IMR-90 (cell line): ENCODE results near the gene TMEM154. TPM values are rescaled to one million over a fixed set of nuclear protein-coding genes. Genes with fewer than 3 reads are reported as not detected.

Experiments used
- ATAC-seq: fragments of 200-7000 bp; cut with Tn5 transposase; 2 replicates; pipeline ENCODE4 v1.9.1; 2020; ENCODE audit warnings: low read depth, mild to moderate bottlenecking, moderate library complexity
- BruUV-seq: library from RNA; stranded (reverse); fragments of 400-500 nt; replicated peaks from 2 replicates; lab custom pipeline; 2021; lab: Mats Ljungman, UMichigan
- CTCF ChIA-PET: fragments of 300-600 bp; formaldehyde crosslinking; extraction: SDS; loops from one replicate; lab custom pipeline; 2021; ENCODE audit warnings: antibody characterized with exemption; lab: Yijun Ruan, JAX
- POLR2A ChIA-PET: fragments of 300-600 bp; sonication (Branson Sonifier 250); formaldehyde crosslinking; loops from one replicate; lab custom pipeline; 2022; ENCODE audit warnings: antibody characterized with exemption; ENCODE audit not compliant: unreplicated experiment; lab: Charles Lee
- DNase-seq: peaks from one replicate; pipeline ENCODE4 v3.0.0; 2013
- H2AFZ ChIP-seq: replicated peaks from 2 replicates; pipeline ENCODE3; 2013; ENCODE audit warnings: low read length, mild to moderate bottlenecking; ENCODE audit not compliant: poor library complexity
- H2AK5ac ChIP-seq: 2 replicates; pipeline ENCODE4 v1.6.1; 2013; ENCODE audit warnings: low read depth, low read length, inconsistent platforms
- H2AK9ac ChIP-seq: replicated peaks from 2 replicates; pipeline ENCODE3; 2013; ENCODE audit warnings: mild to moderate bottlenecking, low read depth, low read length, moderate library complexity; ENCODE audit not compliant: poor library complexity
- H2BK120ac ChIP-seq: 2 replicates; pipeline ENCODE4 v1.6.1; 2013; ENCODE audit warnings: low read depth, low read length, inconsistent platforms
- H2BK15ac ChIP-seq: 3 replicates; pipeline ENCODE4 v1.6.1; 2013; ENCODE audit warnings: low read depth, low read length, inconsistent platforms
- H2BK20ac ChIP-seq: 2 replicates; pipeline ENCODE4 v1.6.1; 2013; ENCODE audit warnings: low read depth, mild to moderate bottlenecking, inconsistent platforms, low read length, moderate library complexity
- H2BK5ac ChIP-seq: 2 replicates; pipeline ENCODE4 v1.6.1; 2013; ENCODE audit warnings: mild to moderate bottlenecking, low read depth, low read length, inconsistent platforms; ENCODE audit not compliant: poor library complexity, severe bottlenecking
- H3K14ac ChIP-seq: replicated peaks from 2 replicates; pipeline ENCODE4 v1.6.1; 2013; ENCODE audit warnings: low read depth, low read length, inconsistent platforms
- H3K18ac ChIP-seq: 2 replicates; pipeline ENCODE4 v1.6.1; 2013; ENCODE audit warnings: low read depth, low read length, control low read depth
- H3K23ac ChIP-seq: 2 replicates; pipeline ENCODE4 v1.6.1; 2013; ENCODE audit warnings: low read depth, low read length, inconsistent platforms
- H3K27ac ChIP-seq: 2 replicates; pipeline ENCODE4 v1.5.1; 2013; ENCODE audit warnings: mild to moderate bottlenecking, control low read depth, low read length; ENCODE audit not compliant: insufficient read depth
- H3K27me3 ChIP-seq: 2 replicates; pipeline ENCODE4 v1.6.1; 2013; ENCODE audit warnings: low read length; ENCODE audit not compliant: control insufficient read depth, insufficient read depth
- H3K36me3 ChIP-seq: 2 replicates; pipeline ENCODE4 v1.6.1; 2013; ENCODE audit warnings: low read length, mixed read lengths; ENCODE audit not compliant: control insufficient read depth, insufficient read depth
- H3K4ac ChIP-seq: 2 replicates; pipeline ENCODE4 v1.6.1; 2013; ENCODE audit warnings: low read depth, low read length, inconsistent platforms
- H3K4me1 ChIP-seq: 2 replicates; pipeline ENCODE4 v1.6.1; 2013; ENCODE audit warnings: low read length, mixed read lengths; ENCODE audit not compliant: control insufficient read depth, insufficient read depth
- H3K4me2 ChIP-seq: 2 replicates; pipeline ENCODE4 v1.6.1; 2013; ENCODE audit warnings: low read depth, mild to moderate bottlenecking, control low read depth, low read length, moderate library complexity
- H3K4me3 ChIP-seq: 2 replicates; pipeline ENCODE4 v1.5.1; 2013; ENCODE audit warnings: low read depth, mild to moderate bottlenecking, control low read depth, low read length, moderate library complexity; ENCODE audit not compliant: insufficient read depth
- H3K56ac ChIP-seq: 2 replicates; pipeline ENCODE4 v1.6.1; 2013; ENCODE audit warnings: low read length, inconsistent platforms; ENCODE audit not compliant: insufficient read depth; ENCODE audit errors: extremely low read depth
- H3K79me1 ChIP-seq, 2 experiments: 2 replicates each; pipeline ENCODE4 v1.6.1; 2013; ENCODE audit warnings: low read length in 2 of 2, inconsistent platforms in 1 of 2, low read depth in 1 of 2
- H3K9ac ChIP-seq: 2 replicates; pipeline ENCODE4 v1.6.1; 2013; ENCODE audit warnings: low read depth, low read length, control low read depth
- H3K9me1 ChIP-seq: 2 replicates; pipeline ENCODE4 v1.6.1; 2013; ENCODE audit warnings: low read length, inconsistent platforms; ENCODE audit not compliant: insufficient read depth
- H3K9me3 ChIP-seq: 2 replicates; pipeline ENCODE4 v1.6.1; 2013; ENCODE audit warnings: low read length; ENCODE audit not compliant: control insufficient read depth, insufficient read depth
- H4K20me1 ChIP-seq: 2 replicates; pipeline ENCODE4 v1.6.1; 2013; ENCODE audit warnings: low read length, inconsistent platforms; ENCODE audit not compliant: insufficient read depth
- H4K5ac ChIP-seq: 2 replicates; pipeline ENCODE4 v1.6.1; 2013; ENCODE audit warnings: mild to moderate bottlenecking, low read depth, low read length, control low read depth
- H4K8ac ChIP-seq, 2 experiments: 2 replicates each; pipeline ENCODE4 v1.6.1; 2013; ENCODE audit warnings: low read depth in 2 of 2, low read length in 2 of 2, control low read depth in 1 of 2, inconsistent platforms in 1 of 2
- H4K91ac ChIP-seq: 2 replicates; pipeline ENCODE4 v1.6.1; 2013; ENCODE audit warnings: low read depth, low read length, inconsistent platforms; ENCODE audit not compliant: insufficient read depth
- BHLHE40 ChIP-seq: fragments of 150-350 bp; IDR thresholded peaks from 2 replicates; pipeline ENCODE4 v1.6.1; 2016; ENCODE audit warnings: mild to moderate bottlenecking, low read depth, low read length
- CHD1 ChIP-seq: IDR thresholded peaks from 2 replicates; pipeline ENCODE4 v1.6.1; 2012; ENCODE audit warnings: low read depth, low read length, improper control_type of control experiment
- MAFK ChIP-seq: IDR thresholded peaks from 2 replicates; pipeline ENCODE4 v1.6.1; 2012; ENCODE audit warnings: low read depth, low read length, improper control_type of control experiment
- MAZ ChIP-seq: IDR thresholded peaks from 2 replicates; pipeline ENCODE4 v1.6.1; 2012; ENCODE audit warnings: low read depth, mild to moderate bottlenecking, low read length, improper control_type of control experiment, moderate library complexity, borderline replicate concordance
- RAD21 ChIP-seq: IDR thresholded peaks from 2 replicates; pipeline ENCODE4 v1.6.1; 2012; ENCODE audit warnings: low read length, improper control_type of control experiment
- RFX5 ChIP-seq: IDR thresholded peaks from 2 replicates; pipeline ENCODE4 v1.8.0; 2012; ENCODE audit warnings: low read depth, mild to moderate bottlenecking, low read length, moderate library complexity
- WGBS, 2 experiments: methylation state at CpG; one replicate each; pipeline versions ENCODE4 v1.1.5 to v1.1.7; 2013; ENCODE audit warnings: missing lambda C conversion rate in 2 of 2; ENCODE audit not compliant: insufficient read length in 1 of 2; ENCODE audit errors: extremely low coverage in 2 of 2; 5-methylcytosine and 5-hydroxymethylcytosine counted together
- dilution Hi-C: fragments of 300-500 bp; cut with HindIII; formaldehyde crosslinking; loops from one replicate; pipeline ENCODE4 v1.14.3; 2018; ENCODE audit warnings: low sequenced_read_pairs; ENCODE audit not compliant: unreplicated experiment
- in situ Hi-C: fragments of 300-500 bp; cut with MboI; formaldehyde crosslinking; loops from 3 replicates; pipeline ENCODE4 v1.14.3; 2019; ENCODE audit warnings: low sequenced_read_pairs, inconsistent platforms, mixed read lengths
- intact Hi-C: fragments of 100-400 bp; cut with micrococcal nuclease; formaldehyde crosslinking; loops from 2 replicates; pipeline ENCODE4 v1.10.0; 2022
- polyA plus RNA-seq, 3 experiments: library from polyadenylated mRNA; depleted of rRNA; stranded (reverse); fragments of >200 nt; gene quantifications; 2 replicates each; pipeline ENCODE4 v1.2.3, GENCODE V29; 2012; ENCODE audit warnings: low replicate concordance in 1 of 3
- total RNA-seq: library from RNA; depleted of rRNA; stranded (reverse); fragments of >200 nt; gene quantifications from 2 replicates; pipeline ENCODE4 v1.2.3, GENCODE V29; 2012
- TF ChIP-seq, protein P1 (sequence below): fragments of 150-350 bp; IDR thresholded peaks from 2 replicates; pipeline ENCODE4 v1.6.1; 2017; ENCODE audit warnings: mild to moderate bottlenecking, antibody characterized with exemption, low read length, low read depth
- TF ChIP-seq, protein P2 (sequence below): conservative IDR thresholded peaks from 2 replicates; pipeline ENCODE4 v1.5.1; 2012; ENCODE audit warnings: mild to moderate bottlenecking, low read depth, low read length, improper control_type of control experiment

TMEM154 gene
- total and polyA plus RNA-seq, 2 of the 4 experiments (the other 2 are of a cell fraction) = 0.12 to 0.18 TPM

DNA sequence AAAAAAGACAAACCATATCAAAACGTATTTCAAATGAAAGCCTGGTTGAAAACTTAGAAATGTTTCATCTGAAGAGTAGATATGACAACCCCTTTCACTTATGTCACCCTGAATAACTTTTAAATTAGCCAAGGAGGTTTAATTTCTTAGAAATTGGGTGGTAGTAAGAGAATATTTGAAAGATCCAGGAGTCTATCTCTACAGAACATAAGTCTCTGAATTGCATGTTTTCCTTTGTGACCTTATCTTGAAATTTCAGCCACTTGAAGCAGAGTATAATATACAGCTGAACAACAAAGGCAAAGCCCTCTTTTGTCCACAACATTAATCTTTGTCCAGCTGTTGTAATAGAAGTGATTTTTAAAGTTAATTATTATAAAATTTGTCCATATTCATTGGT is 49.5 kb downstream of the TMEM154 start:
- H2AFZ ChIP-seq = no peak overlapping the region
- H3K56ac ChIP-seq = no peak overlapping the region
- TF ChIP-seq BHLHE40 (no peak), CHD1 (no peak), MAFK (no peak), MAZ (no peak), RAD21 (no peak), RFX5 (no peak)
- TF ChIP-seq, protein P1, sequence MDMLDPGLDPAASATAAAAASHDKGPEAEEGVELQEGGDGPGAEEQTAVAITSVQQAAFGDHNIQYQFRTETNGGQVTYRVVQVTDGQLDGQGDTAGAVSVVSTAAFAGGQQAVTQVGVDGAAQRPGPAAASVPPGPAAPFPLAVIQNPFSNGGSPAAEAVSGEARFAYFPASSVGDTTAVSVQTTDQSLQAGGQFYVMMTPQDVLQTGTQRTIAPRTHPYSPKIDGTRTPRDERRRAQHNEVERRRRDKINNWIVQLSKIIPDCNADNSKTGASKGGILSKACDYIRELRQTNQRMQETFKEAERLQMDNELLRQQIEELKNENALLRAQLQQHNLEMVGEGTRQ = no peak
- TF ChIP-seq, protein P2, sequence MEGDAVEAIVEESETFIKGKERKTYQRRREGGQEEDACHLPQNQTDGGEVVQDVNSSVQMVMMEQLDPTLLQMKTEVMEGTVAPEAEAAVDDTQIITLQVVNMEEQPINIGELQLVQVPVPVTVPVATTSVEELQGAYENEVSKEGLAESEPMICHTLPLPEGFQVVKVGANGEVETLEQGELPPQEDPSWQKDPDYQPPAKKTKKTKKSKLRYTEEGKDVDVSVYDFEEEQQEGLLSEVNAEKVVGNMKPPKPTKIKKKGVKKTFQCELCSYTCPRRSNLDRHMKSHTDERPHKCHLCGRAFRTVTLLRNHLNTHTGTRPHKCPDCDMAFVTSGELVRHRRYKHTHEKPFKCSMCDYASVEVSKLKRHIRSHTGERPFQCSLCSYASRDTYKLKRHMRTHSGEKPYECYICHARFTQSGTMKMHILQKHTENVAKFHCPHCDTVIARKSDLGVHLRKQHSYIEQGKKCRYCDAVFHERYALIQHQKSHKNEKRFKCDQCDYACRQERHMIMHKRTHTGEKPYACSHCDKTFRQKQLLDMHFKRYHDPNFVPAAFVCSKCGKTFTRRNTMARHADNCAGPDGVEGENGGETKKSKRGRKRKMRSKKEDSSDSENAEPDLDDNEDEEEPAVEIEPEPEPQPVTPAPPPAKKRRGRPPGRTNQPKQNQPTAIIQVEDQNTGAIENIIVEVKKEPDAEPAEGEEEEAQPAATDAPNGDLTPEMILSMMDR = no peak
- no peaks in the 10 kb centered on the region for H3K36me3 ChIP-seq
- in situ Hi-C loops (no loop called here), dilution Hi-C loops (no loop called here), intact Hi-C loops (no loop called here)
- H2BK20ac ChIP-seq = no peak overlapping the region
- no peak overlapping the region for H2AK9ac ChIP-seq
- H4K5ac ChIP-seq = no peak overlapping the region
- POLR2A ChIA-PET = no interaction called here
- H3K18ac ChIP-seq = no peak overlapping the region
- no peak overlapping the region for H2AK5ac ChIP-seq
- no peak overlapping the region for H2BK15ac ChIP-seq
- peaks cover 3% of the 10 kb centered on the region for H3K27me3 ChIP-seq
- H2BK5ac ChIP-seq = no peak overlapping the region
- H3K23ac ChIP-seq = no peak overlapping the region
- no peak for ATAC-seq
- H3K4me3 ChIP-seq = no peak overlapping the region
- WGBS, 2 experiments = no CpG with 5 or more reads among the region's 1 CpG
- no peak overlapping the region for H4K8ac ChIP-seq
- no peaks in the 10 kb centered on the region for H3K9me3 ChIP-seq
- H3K9me1 ChIP-seq = no peaks in the 10 kb centered on the region
- no peak overlapping the region for H3K4ac ChIP-seq
- H3K9ac ChIP-seq = no peak overlapping the region
- no peak overlapping the region for H3K14ac ChIP-seq
- BruUV-seq = no TSS peak
- no peak for DNase-seq
- H4K20me1 ChIP-seq = no peaks in the 10 kb centered on the region
- H3K4me1 ChIP-seq = no peaks in the 10 kb centered on the region
- CTCF ChIA-PET = no interaction called here
- H4K91ac ChIP-seq = no peak overlapping the region
- H3K27ac ChIP-seq = no peak overlapping the region
- no peaks in the 10 kb centered on the region for H3K79me1 ChIP-seq
- no peak overlapping the region for H2BK120ac ChIP-seq
- H3K4me2 ChIP-seq = no peak overlapping the region
